Pons (tissue), 1 donor: ENCODE results near the gene MBTPS2.

Experiments
- DNase-seq: peaks from one replicate; pipeline ENCODE4 v3.0.0-alpha.2; 2016; ENCODE audit warnings: low spot score

The MBTPS2 gene

GRCh38 chrX:21934414-21934813, 95.0 kb downstream of the MBTPS2 start:
- DNase-seq = no peak
